Activated T-cell treated with anti-CD3 and anti-CD28 coated beads, Interleukin-2, amount 50 U/mL, for 1 hour (primary cell): ENCODE data around the gene RNGTT.

Source experiments
- DNase-seq: peaks from one replicate; pipeline ENCODE4 v3.0.0-alpha.2; 2020

The RNGTT gene

GRCh38 chr6:88577461-88577860 lies 386.0 kb downstream of the RNGTT start:
- no peak for DNase-seq

GRCh38 chr6:88575536-88575935 lies 387.9 kb downstream of the RNGTT start:
- no peak for DNase-seq

DNA sequence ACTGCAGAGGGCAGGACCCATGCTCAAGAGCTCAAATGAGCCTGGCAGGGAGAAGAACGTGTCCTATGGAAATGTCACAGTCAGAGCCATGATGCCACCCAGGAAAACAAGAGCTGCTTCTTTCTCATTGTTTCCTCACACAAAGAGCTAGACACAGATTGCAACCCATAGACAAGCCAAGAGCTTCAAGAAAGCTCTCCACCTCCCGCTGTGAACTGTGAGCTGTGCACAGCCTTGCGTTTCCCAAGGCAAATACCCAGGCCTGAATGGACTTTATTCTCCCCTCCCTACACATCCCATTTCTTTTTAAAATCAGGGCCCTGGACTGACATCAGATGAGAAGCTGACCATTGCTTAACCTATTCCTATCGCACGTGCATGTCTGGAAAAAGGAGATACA lies 388.8 kb downstream of the RNGTT start:
- DNase-seq: no peak

DNA sequence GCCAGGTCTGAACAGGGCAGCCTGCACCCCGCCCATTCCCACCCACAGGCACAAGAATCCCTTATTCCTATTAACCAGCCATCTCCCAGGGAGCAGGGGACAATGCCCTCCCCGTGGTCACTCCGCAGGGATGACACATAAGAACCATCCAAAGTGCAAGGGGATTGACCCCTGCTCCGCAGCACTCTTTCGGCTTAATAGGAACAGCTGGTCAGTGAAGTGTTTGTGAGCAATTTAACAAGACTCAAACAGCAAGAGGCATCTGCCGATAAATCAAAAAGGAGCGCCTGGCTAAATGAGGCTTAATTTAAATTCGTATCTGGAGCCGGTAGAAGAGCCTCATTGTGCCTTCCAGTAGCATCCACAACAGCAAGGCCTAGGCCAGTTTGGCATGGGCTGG lies 389.4 kb downstream of the RNGTT start:
- DNase-seq: no peak

GRCh38 chr6:88573561-88573960 lies 389.9 kb downstream of the RNGTT start:
- DNase-seq: no peak

DNA sequence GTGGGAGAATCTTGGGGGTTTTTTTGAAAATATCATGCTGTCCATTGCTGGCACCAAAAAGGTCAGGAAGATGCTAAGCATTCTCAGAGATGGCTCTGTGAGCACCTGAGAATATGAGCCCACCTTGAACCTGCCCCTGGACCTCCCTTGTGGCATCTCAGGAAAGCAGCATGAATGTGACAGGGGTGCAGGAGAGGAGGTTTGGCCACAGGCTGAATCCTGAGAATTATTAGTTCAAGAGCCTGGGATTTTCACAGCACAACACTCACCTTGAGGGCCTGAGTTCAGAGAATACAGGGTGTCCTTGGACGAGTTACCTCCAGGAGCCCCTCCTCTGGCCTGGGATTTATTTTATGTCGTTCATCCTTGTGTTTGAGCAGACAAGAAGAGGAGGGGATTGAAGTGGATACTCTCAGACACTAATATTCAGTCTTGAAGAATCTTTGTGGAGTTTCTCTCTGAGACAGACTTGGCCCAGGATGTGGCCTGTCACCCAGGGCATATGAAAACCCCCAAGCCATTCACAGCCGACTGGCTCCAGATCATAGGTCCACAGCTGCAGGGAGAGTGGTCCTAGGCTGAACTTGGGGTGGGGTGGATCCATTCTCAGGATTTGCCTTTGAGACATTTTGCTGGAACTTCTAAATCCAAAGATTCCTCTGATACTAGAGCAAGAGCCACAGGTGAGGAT lies 390.8 kb downstream of the RNGTT start:
- no peak for DNase-seq

DNA sequence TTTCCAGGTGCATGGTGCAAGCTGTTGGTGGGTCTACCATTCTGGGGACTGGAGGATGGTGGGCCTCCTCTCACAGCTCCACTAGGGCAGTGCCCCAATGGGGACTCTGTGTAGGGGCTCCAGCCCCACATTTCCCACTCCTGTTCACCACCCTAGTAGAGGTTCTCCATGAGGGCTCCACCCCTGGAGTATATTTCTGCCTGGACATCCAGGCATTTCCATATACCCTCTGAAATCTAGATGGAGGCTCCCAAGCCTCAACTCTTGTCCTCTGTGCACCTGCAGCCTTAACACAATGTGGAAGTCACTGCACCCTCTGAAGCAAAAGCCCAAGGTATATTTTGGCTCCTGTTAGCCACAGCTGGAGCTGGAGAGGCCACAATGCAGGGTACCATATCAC lies 393.5 kb downstream of the RNGTT start:
- no peak for DNase-seq

- DNase-seq: no peak
Measured at GRCh38 chr6:88567696-88568095, 395.7 kb downstream of the RNGTT start.

- DNase-seq: no peak
Measured at GRCh38 chr6:88566746-88567534, 396.5 kb downstream of the RNGTT start.

GRCh38 chr6:88565836-88566235 lies 397.6 kb downstream of the RNGTT start:
- no peak for DNase-seq

DNA sequence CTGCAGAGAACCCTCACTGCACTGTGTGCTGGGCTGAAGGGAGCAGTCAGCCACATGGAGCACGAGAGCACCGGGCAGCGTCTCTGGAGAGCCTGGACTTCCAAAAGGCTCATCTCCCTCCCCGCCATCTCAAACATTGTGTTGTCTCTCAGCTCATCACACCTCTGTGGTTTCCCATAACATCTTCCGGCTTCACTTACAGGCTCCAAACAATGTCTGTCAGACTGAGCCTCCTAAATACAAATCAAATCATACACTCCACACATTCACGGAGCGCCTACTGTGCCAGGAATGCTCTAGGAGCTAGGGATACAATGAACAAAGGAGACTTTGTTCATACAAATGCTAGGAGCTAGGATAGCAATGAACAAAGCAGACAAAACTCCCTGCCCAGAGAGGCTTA lies 398.0 kb downstream of the RNGTT start:
- no peak for DNase-seq

DNA sequence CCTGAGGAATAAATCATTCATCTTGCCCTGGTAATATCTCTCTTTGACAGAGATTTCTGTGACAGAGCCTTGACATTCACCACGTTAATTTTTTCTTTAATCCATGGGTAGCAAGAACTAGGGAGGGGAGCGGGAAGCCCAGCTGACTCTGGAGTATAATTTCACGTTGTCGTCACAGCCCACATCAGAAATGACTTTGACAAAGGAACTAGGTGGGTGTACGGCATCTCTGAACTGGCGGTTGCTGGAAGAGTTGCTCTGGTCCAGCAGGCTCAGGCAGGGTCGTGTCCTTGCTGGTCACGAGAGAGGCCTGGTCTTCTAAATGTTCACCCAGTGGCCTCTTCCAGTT lies 400.2 kb downstream of the RNGTT start:
- no peak for DNase-seq

DNA sequence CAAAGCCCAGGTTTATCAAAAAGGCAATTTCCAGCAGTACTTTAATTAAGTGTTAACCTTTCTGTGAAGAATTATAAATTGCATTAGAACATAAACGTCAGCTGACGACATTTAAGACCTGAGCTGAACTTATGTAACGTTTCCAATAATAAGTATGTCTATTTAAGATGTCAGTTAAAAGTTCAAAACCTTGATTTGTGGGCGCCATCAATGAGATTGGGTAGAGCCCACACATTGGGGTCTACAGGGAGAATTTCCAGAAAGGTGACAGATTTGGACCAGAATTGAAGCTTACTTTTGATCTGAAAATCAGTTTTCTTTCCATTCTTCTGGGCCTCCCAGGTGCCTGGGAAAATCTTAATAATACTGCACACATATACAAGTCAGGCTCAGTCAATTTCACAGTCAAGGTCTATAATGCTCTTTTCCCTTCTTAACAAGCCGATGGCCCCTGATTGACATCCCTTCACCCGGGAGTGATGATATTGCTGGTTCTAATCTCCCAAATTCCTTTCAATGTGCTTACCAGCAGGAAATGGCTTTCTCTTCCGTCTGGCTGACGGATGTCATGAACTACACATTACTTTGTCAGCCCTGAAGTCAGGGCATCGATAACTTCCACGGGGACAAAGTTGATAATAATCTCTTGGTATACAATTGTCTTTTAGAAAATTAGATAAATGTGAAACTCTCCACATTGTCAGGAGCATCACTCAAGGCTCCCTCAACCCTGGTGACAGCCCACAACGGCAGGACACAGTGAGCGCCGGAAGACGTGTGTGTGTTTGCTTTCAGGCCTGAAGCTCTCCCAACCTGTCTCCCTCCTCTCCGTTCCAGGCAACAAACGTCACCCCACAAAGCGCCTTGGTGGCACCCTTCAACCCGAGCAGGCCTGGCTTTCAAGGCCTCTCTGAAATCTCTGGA lies 400.8 kb downstream of the RNGTT start:
- no peak for DNase-seq

DNA sequence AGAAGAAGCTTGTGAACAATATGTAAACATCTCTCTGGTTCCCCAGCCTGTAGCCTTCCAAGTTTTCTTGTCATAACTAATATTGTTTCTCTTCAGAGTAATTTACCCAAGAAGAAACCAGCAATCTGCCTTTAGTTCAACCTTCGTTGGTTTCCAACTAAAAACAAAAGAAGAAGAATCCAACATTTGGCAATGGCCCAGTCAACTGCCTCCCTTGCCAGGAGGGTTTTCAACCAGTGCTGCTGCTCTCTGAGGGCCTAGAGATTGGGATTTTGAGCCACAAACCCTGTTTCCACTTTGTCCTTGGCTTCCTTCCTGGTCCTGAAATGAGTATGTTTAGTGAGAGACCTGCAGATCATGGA lies 401.5 kb downstream of the RNGTT start:
- DNase-seq: no peak

DNA sequence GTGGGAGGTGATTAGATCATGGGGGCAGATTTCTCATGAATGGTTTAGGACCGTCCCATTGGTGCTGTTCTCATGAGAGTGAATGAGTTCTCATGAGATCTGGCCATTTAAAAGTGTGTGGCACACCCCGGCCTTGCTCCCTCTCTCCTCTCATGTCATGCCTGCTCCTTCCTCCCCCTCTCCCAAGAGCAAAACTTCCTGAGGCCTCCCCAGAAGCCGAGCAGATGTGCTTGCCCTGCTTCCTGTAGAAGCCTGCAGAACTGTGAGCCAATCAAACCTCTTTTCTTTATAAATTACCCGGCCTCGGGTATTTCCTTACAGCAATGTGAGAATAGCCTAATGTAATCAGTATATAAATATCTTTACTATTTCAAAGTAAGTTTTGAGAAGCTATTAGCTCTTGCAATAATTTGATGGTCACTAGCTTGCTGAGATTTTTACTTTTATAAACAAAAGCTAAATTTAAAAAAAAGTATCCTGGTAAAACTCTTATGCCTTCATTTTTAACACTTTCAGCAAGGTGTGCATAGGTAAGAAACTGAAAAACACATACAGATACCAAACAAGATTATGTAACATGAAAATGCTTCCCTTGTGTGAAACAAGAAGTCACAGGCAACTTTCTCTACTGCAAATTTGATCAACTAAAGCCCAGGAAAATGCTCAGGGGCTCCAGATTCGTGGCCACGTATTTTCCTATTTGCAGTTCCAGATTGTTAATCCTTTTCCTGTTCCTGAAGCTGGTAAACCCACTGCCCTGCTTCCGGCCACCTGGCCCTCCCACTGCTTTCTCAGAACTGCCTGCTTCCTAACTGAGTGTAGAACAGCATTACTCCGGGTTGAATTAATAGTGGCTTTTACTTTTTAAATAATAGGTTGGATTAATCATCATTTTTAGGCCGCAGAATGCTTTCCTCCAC lies 402.1 kb downstream of the RNGTT start:
- DNase-seq: no peak
